Measurements from ENCODE around the gene ST6GALNAC2. TPM values are rescaled to one million over a fixed set of nuclear protein-coding genes. Genes with fewer than 3 reads are reported as not detected.

Gene ST6GALNAC2
- total RNA-seq, 6 experiments from 2014 or later: 0.81 to 5.0 (median 2.3) TPM

DNA sequence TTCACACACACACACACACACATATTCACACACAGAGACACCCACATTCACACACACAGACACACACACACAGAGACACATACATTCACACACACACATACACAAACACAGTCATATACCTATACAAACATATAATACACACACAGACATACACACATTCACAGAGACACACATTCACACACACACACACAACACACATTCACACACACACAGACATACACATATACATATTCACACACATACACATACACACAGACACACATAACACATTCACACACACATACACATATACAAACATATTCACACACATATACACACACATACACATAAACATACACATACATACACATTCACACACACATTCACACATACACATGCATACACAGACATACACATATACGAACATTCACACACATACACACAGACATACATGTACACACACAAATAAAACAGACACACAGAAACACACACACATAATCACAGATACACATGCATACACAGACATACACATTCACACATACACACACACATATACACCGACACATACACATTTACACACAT, 37.9 kb downstream of the ST6GALNAC2 start:
- H3K36me3 ChIP-seq: no peaks in the 10 kb centered on the region
- H3K27me3 ChIP-seq: no peaks in the 10 kb centered on the region
- no peaks in the 10 kb centered on the region for H3K9me3 ChIP-seq
- no peak for ATAC-seq
- H3K4me1 ChIP-seq: peaks cover 0 to 58% (median 14%) of the 10 kb centered on the region in 4 donors
- intact Hi-C loops (cut with DNase I): no loop called here
- peak overlapping the region in 1 of 3 donors; percentile 79 for H3K27ac ChIP-seq
- no peak for DNase-seq
- TF ChIP-seq, protein P1, sequence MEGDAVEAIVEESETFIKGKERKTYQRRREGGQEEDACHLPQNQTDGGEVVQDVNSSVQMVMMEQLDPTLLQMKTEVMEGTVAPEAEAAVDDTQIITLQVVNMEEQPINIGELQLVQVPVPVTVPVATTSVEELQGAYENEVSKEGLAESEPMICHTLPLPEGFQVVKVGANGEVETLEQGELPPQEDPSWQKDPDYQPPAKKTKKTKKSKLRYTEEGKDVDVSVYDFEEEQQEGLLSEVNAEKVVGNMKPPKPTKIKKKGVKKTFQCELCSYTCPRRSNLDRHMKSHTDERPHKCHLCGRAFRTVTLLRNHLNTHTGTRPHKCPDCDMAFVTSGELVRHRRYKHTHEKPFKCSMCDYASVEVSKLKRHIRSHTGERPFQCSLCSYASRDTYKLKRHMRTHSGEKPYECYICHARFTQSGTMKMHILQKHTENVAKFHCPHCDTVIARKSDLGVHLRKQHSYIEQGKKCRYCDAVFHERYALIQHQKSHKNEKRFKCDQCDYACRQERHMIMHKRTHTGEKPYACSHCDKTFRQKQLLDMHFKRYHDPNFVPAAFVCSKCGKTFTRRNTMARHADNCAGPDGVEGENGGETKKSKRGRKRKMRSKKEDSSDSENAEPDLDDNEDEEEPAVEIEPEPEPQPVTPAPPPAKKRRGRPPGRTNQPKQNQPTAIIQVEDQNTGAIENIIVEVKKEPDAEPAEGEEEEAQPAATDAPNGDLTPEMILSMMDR (IDR thresholded peaks at IDR 0.05): no peak
- TF ChIP-seq POLR2A (IDR thresholded peaks at IDR 0.05): no peak
- H3K4me3 ChIP-seq: peak overlapping the region in 1 of 3 donors; percentile 39
- 43% methylated on average over 2 of the region's 2 CpGs for WGBS (ENCODE audit: insufficient coverage, low coverage, low lambda C conversion rate, missing lambda C conversion rate)

- no peak for TF ChIP-seq POLR2A (IDR thresholded peaks at IDR 0.05)
- TF ChIP-seq, protein P1 (IDR thresholded peaks at IDR 0.05): peak; percentile 54 to 60 (median 56)
- DNase-seq (no peak), ATAC-seq (peak; percentile 42 to 60 (median 52))
- Histone ChIP-seq H3K9me3 (no peaks in the 10 kb centered on the region), H3K27ac (no peak overlapping the region), H3K4me1 (peaks cover 0 to 58% (median 14%) of the 10 kb centered on the region in 4 donors), H3K4me3 (no peak overlapping the region), H3K27me3 (no peaks in the 10 kb centered on the region), H3K36me3 (no peaks in the 10 kb centered on the region)
- WGBS (ENCODE audit: insufficient coverage, low coverage, low lambda C conversion rate, missing lambda C conversion rate): 19% methylated on average over 2 of the region's 3 CpGs
- intact Hi-C loops (cut with DNase I): no loop called here
These were observed 38.4 kb downstream of the ST6GALNAC2 start for GRCh38 chr17:76547183-76547641.

DNA sequence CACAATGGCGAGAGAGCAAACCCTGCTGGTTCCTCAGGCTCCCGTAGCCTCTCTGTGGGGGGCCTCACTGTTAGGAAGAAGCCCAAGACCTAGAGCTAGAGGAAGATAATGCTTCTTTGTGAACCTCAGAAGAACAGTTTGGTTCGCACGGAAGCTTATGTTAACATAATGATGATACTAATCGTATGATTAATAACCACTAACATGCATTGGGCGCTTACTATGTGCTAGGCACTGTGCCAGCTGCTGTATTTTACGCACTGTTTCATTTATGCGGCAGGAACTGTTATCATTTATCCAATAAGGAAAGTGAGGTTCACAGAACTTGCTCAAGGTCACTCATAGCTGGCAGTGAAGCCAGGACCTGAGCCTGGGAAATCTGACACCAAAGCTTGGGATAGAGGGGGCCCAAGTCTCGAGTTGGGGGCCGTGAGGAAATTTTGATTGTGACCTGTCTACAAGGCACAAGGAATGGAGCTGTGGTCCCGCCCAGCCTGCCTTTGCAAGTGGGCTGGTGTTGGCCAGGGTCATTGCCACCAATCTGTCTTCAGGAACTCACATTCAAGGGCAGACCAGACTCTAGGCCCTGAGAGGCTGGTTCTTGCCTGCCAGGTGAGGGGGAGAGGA, 39.0 kb downstream of the ST6GALNAC2 start:
- no peaks in the 10 kb centered on the region for H3K27me3 ChIP-seq
- peaks cover 0 to 58% (median 14%) of the 10 kb centered on the region in 4 donors for H3K4me1 ChIP-seq
- no peak overlapping the region for H3K27ac ChIP-seq
- WGBS (ENCODE audit: insufficient coverage, low coverage, low lambda C conversion rate, missing lambda C conversion rate): 55% methylated on average over 8 of the region's 11 CpGs
- intact Hi-C loops (cut with DNase I): no loop called here
- DNase-seq (no peak), ATAC-seq (no peak)
- no peaks in the 10 kb centered on the region for H3K36me3 ChIP-seq
- H3K9me3 ChIP-seq: no peaks in the 10 kb centered on the region
- TF ChIP-seq, protein P1 (IDR thresholded peaks at IDR 0.05): no peak
- TF ChIP-seq POLR2A (IDR thresholded peaks at IDR 0.05): no peak
- H3K4me3 ChIP-seq: no peak overlapping the region

- Histone ChIP-seq H3K9me3 (no peaks in the 10 kb centered on the region), H3K4me3 (no peak overlapping the region), H3K27me3 (no peaks in the 10 kb centered on the region), H3K36me3 (no peaks in the 10 kb centered on the region), H3K27ac (no peak overlapping the region), H3K4me1 (peaks cover 0 to 53% (median 10%) of the 10 kb centered on the region in 4 donors)
- WGBS (ENCODE audit: insufficient coverage, low coverage, low lambda C conversion rate, missing lambda C conversion rate): 25% methylated on average over 1 of the region's 13 CpGs
- no peak for DNase-seq
- TF ChIP-seq, protein P1 (IDR thresholded peaks at IDR 0.05): no peak
- no peak for TF ChIP-seq POLR2A (IDR thresholded peaks at IDR 0.05)
- intact Hi-C loops (cut with DNase I): no loop called here
- no peak for ATAC-seq
These were observed 39.6 kb downstream of the ST6GALNAC2 start for GRCh38 chr17:76545918-76546555.
